Chondrocyte (in vitro differentiated cells): ENCODE data around the gene SGSH. TPM values are rescaled to one million over a fixed set of nuclear protein-coding genes. Genes with fewer than 3 reads are reported as not detected.

Experiments used
- DNase-seq: peaks from one replicate; pipeline ENCODE4 v3.0.0; 2021; ENCODE audit warnings: mixed read lengths, low spot score
- H3K27ac Mint-ChIP-seq: one replicate; pipeline ENCODE4 v1.8.0; 2021; ENCODE audit warnings: mild to moderate bottlenecking, moderate library complexity, mixed read lengths; ENCODE audit not compliant: unreplicated experiment
- H3K27me3 Mint-ChIP-seq: 2 replicates; pipeline ENCODE4 v1.8.0; 2021; ENCODE audit warnings: low read depth, mixed read lengths
- H3K36me3 Mint-ChIP-seq: 2 replicates; pipeline ENCODE4 v1.8.0; 2021; ENCODE audit warnings: low read depth, mixed read lengths
- H3K4me1 Mint-ChIP-seq: 2 replicates; pipeline ENCODE4 v1.8.0; 2021; ENCODE audit warnings: low read depth, mild to moderate bottlenecking, mixed read lengths
- H3K4me3 Mint-ChIP-seq: one replicate; pipeline ENCODE4 v1.8.0; 2021; ENCODE audit warnings: mild to moderate bottlenecking, moderate library complexity, mixed read lengths; ENCODE audit not compliant: unreplicated experiment
- H3K9me3 Mint-ChIP-seq: 2 replicates; pipeline ENCODE4 v1.8.0; 2021; ENCODE audit warnings: low read depth, mixed read lengths
- total RNA-seq: library from RNA; stranded (reverse); gene quantifications from 3 replicates; pipeline ENCODE4 v1.2.1, GENCODE V29; 2021
- TF ChIP-seq, protein P1 (sequence below): fragments of 200-600 bp; sonication (generic); IDR thresholded peaks from 2 replicates; pipeline ENCODE4 v1.5.0; 2021; ENCODE audit warnings: antibody characterized with exemption, mild to moderate bottlenecking, moderate library complexity

SGSH gene
- total RNA-seq, 1 donor from 2014 or later: 44.7 TPM

- Mint-ChIP-seq H3K27ac (no peak overlapping the region), H3K9me3 (no peaks in the 10 kb centered on the region), H3K36me3 (no peaks in the 10 kb centered on the region), H3K4me3 (no peak overlapping the region), H3K27me3 (peaks cover 5% of the 10 kb centered on the region), H3K4me1 (no peaks in the 10 kb centered on the region)
- TF ChIP-seq, protein P1, sequence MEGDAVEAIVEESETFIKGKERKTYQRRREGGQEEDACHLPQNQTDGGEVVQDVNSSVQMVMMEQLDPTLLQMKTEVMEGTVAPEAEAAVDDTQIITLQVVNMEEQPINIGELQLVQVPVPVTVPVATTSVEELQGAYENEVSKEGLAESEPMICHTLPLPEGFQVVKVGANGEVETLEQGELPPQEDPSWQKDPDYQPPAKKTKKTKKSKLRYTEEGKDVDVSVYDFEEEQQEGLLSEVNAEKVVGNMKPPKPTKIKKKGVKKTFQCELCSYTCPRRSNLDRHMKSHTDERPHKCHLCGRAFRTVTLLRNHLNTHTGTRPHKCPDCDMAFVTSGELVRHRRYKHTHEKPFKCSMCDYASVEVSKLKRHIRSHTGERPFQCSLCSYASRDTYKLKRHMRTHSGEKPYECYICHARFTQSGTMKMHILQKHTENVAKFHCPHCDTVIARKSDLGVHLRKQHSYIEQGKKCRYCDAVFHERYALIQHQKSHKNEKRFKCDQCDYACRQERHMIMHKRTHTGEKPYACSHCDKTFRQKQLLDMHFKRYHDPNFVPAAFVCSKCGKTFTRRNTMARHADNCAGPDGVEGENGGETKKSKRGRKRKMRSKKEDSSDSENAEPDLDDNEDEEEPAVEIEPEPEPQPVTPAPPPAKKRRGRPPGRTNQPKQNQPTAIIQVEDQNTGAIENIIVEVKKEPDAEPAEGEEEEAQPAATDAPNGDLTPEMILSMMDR: no peak
- no peak for DNase-seq
These were observed 34.2 kb downstream of the SGSH start for GRCh38 chr17:80185968-80186367.

DNA sequence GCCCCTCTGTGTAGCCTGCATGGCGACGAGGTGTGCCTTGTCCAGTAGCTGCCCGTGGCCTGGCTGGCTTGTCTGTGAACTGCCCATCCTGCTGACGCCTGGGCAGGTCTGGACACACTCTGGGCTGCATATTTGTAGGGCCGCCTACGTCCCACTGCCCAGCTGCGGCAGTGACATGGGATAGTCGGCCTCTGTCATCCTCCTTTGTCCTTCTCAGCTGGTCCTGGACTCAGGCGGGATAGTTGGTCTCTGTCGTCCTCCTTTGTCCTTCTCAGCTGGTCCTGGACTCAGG, 35.8 kb downstream of the SGSH start:
- no peak overlapping the region for H3K27ac Mint-ChIP-seq

DNA sequence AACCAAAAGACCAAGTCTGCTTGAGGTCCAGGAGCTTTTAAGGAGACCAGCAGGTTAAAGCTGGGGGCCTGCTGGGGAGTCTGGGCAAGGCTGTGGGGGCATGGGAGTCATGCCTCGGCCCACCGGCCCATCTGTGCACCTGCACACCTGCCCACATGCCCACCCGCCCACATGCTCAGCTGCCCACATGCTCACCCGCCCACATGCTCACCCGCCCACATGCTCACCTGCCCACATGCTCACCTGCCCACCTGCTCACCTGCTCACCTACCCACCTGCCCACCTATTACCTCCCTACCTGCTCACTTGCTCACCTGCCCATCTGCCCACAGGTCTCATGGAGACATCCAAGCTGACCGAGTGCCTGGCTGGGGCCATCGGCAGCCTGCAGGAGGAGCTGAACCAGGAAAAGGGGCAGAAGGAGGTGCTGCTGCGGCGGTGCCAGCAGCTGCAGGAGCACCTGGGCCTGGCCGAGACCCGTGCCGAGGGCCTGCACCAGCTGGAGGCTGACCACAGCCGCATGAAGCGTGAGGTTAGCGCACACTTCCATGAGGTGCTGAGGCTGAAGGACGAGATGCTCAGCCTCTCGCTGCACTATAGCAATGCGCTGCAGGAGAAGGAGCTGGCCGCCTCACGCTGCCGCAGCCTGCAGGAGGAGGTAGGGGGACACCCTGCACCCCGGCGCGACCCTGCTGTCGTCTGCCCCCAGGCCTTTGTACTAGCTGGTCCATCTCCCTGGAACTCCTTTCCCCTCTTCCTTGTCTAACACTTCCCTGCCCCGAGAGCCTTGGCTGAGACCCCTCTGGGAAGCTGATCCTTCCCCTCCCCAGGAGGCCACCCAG, 36.3 kb downstream of the SGSH start:
- no peak for DNase-seq
- Mint-ChIP-seq H3K36me3 (no peaks in the 10 kb centered on the region), H3K27me3 (peaks cover 12% of the 10 kb centered on the region), H3K27ac (no peak overlapping the region), H3K4me1 (no peaks in the 10 kb centered on the region), H3K9me3 (no peaks in the 10 kb centered on the region), H3K4me3 (no peak overlapping the region)
- TF ChIP-seq, protein P1: no peak

More for the DNA sequence above, 35.8 kb downstream of the SGSH start:
- TF ChIP-seq, protein P1: no peak
- no peak for DNase-seq
- Mint-ChIP-seq H3K36me3 (no peaks in the 10 kb centered on the region), H3K9me3 (no peaks in the 10 kb centered on the region), H3K4me1 (no peaks in the 10 kb centered on the region), H3K4me3 (no peak overlapping the region), H3K27me3 (peaks cover 8% of the 10 kb centered on the region)

DNA sequence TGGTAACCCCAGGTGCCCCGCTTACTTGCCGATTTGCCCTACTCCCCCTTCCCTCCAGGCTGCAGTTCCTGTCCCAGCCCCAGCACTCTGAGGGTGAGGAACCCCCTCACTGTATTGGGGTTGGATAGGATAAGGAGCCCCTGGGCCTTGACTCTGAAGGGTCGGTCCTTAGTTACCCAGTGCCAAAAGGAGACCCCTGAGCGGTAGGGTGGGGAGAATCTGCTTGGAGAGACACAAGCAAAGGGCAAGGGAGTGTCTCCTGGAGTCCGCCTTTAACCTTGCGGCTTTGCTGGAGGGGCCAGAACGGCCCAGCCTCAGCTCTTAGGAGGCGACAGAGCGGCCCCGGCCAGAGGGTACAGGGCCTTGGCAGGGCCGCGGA, 37.3 kb downstream of the SGSH start:
- no peak overlapping the region for H3K4me3 Mint-ChIP-seq
- H3K4me1 Mint-ChIP-seq: no peaks in the 10 kb centered on the region
- H3K27me3 Mint-ChIP-seq: peaks cover 14% of the 10 kb centered on the region
- no peaks in the 10 kb centered on the region for H3K36me3 Mint-ChIP-seq
- DNase-seq: no peak
- TF ChIP-seq, protein P1: no peak
- no peaks in the 10 kb centered on the region for H3K9me3 Mint-ChIP-seq
- H3K27ac Mint-ChIP-seq: no peak overlapping the region

DNA sequence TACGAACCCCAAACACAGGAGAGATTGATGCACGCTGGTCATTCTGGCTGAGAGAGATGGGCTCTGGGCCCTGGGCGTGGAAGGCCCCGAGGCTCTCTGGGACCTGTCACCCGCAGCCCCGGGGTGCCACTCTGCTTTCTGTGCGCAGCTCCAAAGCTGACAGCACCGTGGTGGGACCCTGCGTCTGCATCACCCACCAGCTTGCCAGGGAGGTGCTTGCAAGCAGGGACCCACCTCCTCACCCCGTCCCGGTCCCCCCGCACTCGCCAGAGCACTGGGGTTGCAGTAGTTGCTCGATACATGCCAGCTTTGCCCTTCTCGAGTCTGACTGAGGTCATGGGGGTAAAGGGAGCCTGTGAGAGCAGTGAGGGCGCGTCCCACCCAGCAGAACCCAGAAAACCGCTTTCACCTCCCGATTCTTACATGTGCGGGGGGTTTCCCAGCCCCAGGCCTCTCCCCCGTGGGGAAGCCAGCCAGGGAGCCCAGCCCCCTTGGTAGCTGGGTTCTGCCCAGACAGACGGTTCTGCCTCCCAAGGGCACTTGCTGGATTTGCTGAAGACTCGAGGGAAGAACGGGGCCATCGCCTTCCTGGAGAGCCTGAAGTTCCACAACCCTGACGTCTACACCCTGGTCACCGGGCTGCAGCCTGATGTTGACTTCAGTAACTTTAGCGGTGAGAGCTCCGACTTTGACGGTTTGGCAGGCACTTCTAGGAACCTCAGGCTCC, 37.9 kb downstream of the SGSH start:
- Mint-ChIP-seq H3K36me3 (no peaks in the 10 kb centered on the region), H3K4me3 (no peak overlapping the region), H3K9me3 (no peaks in the 10 kb centered on the region), H3K27ac (no peak overlapping the region), H3K4me1 (no peaks in the 10 kb centered on the region), H3K27me3 (peaks cover 14% of the 10 kb centered on the region)
- DNase-seq: no peak
- TF ChIP-seq, protein P1: no peak
